GM12873 (cell line): ENCODE measurements around the gene CFAP99.

Source experiments
- TF ChIP-seq, protein P1 (sequence below): IDR thresholded peaks from 2 replicates; pipeline ENCODE4 v1.5.1; 2012; ENCODE audit warnings: low read depth, mild to moderate bottlenecking, moderate library complexity, low read length, control low read depth; ENCODE audit not compliant: insufficient read depth; ENCODE audit errors: missing control alignments

CFAP99 gene

DNA sequence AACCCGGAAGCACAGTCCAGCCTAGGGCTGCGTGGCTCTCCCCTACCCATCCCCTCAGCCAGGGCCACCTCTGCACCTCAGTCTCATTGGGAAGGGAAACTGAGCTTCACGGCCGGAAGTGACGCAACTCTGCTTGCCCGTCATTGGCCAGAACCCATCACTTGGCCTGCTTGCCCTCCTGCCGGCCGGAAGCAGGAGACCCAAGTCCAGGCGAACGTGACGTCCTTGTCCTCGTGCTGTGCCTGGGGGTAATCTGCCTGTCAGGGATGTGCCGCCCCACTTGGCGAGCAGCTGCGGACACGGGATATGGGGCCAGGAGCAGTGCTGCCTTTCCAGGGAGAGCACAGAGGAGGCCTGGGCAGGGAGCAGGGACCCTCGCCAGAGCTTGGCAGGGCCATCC lies 31.5 kb upstream of the CFAP99 start:
- TF ChIP-seq, protein P1, sequence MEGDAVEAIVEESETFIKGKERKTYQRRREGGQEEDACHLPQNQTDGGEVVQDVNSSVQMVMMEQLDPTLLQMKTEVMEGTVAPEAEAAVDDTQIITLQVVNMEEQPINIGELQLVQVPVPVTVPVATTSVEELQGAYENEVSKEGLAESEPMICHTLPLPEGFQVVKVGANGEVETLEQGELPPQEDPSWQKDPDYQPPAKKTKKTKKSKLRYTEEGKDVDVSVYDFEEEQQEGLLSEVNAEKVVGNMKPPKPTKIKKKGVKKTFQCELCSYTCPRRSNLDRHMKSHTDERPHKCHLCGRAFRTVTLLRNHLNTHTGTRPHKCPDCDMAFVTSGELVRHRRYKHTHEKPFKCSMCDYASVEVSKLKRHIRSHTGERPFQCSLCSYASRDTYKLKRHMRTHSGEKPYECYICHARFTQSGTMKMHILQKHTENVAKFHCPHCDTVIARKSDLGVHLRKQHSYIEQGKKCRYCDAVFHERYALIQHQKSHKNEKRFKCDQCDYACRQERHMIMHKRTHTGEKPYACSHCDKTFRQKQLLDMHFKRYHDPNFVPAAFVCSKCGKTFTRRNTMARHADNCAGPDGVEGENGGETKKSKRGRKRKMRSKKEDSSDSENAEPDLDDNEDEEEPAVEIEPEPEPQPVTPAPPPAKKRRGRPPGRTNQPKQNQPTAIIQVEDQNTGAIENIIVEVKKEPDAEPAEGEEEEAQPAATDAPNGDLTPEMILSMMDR: no peak

- TF ChIP-seq, protein P1: no peak
Observed at GRCh38 chr4:2387829-2388228, 30.9 kb upstream of the CFAP99 start.

GRCh38 chr4:2388429-2389182 lies 30.1 kb upstream of the CFAP99 start:
- TF ChIP-seq, protein P1: no peak

GRCh38 chr4:2389691-2390090 lies 29.1 kb upstream of the CFAP99 start:
- TF ChIP-seq, protein P1: no peak

DNA sequence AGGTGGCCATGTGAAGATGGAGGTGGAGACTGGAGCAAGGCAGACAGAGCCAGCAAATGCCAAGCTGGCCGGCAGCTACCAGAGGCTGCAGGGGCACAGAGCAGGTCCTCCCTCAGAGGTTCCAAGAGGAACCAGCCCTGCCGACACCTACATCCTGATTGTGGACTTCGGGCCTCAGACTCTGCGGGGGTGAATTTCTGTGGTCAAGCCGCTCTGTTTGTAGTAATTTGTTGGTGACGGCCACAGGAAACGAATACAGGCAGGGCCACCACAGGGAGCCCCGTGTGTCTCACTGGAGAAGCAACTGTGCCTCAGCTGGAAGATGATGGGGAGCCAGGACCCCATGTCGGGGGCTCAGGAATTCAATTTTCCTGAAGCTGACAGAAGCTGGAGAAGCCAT lies 28.6 kb upstream of the CFAP99 start:
- TF ChIP-seq, protein P1: no peak

GRCh38 chr4:2390784-2391421 lies 27.9 kb upstream of the CFAP99 start:
- TF ChIP-seq, protein P1: no peak

- TF ChIP-seq, protein P1: no peak
Observed at GRCh38 chr4:2393353-2394270, 25.1 kb upstream of the CFAP99 start.
